IPS-NIHi7 (cell line): ENCODE data around the gene C17orf75.

ENCODE experiments used
- DNase-seq: peaks from one replicate; pipeline ENCODE4 v3.0.0; 2012; ENCODE audit warnings: mixed read lengths; ENCODE audit errors: extremely low spot score

Gene C17orf75

DNA sequence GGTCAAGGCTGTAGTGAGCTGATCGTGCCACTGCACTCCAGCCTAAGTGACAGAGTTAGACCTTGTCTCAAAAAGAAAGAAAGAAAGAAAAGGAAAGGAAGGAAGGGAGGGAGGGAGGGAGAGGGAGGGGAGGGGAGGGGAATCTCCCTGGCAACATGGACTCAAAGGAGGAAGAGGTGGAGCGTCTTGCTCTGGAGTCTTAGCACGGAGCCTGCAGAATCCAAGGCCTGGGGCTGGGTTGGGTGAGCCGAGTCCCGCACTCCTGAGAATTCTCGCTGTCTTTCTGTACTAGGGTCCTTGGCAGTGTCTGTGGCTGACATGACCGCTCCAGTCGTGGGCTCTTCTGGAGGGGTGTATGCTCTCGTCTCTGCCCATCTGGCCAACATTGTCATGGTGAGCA is 36.9 kb downstream of the C17orf75 start:
- no peak for DNase-seq

GRCh38 chr17:32303781-32304288 is 38.1 kb downstream of the C17orf75 start:
- no peak for DNase-seq

GRCh38 chr17:32302860-32303649 is 38.9 kb downstream of the C17orf75 start:
- peak; percentile 73 for DNase-seq

DNA sequence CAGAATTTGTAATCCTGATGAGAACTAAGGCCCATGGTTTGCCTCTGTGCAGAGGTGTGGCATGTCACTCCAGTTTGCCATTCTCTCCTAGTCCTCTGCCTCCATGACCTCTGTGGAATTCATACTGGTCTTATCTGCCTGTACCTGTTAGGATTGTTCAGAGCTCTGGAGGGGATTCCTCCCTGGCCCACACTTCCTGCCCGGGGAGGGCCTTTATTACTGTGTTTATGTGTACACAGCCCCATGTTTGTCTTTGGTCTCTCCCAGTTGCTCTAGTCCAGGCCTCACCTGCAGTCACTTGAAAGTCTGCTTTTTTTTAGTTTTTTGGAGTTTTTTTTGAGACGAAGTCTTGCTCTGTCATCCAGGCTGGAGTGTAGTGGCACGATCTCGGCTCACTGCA is 39.9 kb downstream of the C17orf75 start:
- no peak for DNase-seq

DNA sequence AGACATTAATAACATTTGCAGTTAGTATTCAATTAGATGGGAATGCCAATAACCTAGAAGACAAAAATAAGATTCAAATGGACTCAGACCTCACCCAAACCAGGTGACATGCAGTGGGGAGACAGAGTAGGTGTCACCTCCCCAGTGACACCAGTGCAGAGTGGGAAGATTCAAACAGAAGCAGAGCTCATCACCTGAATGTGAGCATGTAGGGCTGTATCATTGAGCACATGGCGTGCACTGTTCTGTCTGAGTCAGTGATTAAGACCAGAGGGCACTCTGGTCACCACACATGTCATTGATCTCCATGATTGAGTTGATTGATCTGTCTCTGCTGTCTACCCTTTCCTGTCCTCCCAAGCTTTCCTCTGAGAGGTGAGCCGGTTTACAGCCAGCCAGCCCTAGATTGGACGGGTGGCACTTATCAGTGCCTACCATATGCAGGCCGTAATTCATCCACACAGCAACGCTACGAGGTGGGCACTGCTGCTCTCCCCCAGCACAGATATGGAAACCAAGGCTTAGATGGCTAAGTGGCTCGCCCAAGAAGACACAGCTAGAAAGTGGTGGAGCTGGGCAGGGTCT is 42.3 kb downstream of the C17orf75 start:
- no peak for DNase-seq

DNA sequence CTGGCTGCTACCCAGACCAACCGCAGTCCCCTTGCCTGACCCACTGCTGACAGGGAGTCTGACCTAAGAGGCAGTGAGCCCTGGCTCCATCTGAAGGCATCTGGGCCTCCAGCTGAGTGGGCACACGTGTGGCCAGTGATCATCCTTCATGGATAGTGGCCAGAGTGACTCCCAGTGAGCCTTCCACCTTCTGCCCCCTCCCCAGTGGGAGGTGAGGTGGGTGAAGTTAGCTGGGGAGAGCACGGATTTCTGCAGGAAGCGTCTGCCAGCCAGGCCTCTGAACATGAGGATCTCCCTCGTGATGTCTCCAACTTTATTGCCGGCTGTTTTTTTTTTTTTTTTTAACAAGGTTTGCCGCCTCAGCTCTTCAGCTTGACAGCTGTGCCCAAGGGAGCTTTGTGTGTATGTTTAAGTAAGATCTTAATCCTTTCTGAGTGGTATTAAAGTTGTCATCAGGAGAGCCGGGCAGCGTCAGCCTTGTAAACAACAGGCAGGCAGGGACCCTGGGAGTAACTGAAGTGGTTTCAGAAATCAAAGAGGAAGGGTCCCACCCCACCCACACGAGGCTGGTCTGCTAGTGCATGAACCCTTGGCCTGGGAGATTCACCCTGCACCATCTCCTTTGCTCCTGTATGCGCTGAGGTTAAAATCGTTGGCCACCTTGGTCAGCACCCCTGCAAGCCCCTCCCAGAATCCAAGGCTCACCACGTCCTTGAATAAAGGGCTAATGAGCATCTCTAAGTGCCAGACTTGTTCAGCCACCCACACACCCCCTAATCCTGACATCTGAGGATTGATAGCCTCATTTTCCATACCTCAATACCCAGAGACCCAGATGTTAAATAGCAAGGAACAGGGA is 43.0 kb downstream of the C17orf75 start:
- DNase-seq, result no peak

DNA sequence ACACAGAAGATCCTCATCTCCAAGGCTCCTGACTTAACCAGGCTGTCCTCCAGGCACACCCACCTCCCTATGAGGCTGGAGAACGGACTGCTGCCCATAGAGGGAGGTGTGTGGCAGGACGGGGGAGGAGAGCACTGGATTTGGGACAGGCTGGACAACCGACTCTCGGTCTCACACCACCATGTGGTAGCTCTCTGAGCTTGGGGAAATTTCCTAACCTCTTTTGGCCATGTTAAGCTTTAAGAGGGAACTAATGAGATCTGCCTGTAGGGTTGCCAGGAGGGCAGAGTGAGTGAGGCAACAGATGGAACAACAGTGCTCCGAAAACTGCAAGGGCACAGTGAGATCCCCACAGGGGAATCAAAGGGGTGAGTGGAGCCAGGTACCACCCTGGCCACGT is 43.7 kb downstream of the C17orf75 start:
- no peak for DNase-seq

GRCh38 chr17:32297860-32298259 is 44.1 kb downstream of the C17orf75 start:
- DNase-seq, result no peak

DNA sequence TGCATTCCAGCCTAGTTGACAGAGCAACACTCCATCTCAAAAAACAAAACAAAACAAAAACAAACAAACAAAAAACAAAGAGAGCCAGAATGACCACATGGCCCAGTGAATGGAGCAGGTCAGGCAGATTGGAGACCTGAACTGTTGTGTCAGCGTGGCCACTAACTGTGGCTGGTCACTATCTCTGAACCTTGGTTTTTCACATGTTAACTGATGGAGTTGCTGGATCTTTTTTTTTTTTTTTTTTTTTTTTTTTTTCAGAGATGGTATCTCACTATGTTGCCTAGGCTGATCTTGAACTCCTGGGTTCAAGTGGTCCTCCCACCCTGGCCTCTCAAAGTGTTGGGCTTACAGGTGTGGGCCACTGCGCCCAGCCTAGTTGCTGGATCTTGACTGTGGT is 44.5 kb downstream of the C17orf75 start:
- no peak for DNase-seq

GRCh38 chr17:32292094-32292493 is 49.9 kb downstream of the C17orf75 start:
- DNase-seq, result no peak

DNA sequence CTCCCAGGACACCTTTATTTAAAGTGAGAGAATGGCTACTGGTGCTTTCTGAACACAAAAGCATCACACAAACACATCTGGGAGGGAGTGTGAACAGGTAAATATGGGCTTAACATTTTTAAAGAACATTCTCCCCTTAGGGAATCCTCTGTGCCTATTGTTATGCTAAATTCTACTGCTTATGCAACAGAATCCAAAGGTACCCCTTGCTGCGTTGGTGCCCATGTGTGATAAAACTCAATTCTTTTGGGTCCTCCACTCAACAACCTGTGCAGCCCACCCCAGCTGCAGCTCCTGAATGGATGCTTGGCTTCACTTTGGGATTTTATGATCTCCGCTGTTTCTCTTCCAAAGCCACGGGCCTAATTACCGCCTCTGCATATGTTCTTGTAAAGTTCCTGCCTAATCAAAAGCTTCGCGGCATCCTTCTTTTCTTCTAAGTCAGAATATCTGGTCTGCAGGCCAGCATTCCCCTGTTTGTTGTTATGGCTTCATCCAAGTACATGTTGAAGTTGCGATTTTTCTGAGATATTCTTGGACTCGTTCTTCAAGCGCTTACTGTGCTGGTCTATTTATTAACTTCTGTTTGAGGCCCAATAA is 52.4 kb downstream of the C17orf75 start:
- no peak for DNase-seq

DNA sequence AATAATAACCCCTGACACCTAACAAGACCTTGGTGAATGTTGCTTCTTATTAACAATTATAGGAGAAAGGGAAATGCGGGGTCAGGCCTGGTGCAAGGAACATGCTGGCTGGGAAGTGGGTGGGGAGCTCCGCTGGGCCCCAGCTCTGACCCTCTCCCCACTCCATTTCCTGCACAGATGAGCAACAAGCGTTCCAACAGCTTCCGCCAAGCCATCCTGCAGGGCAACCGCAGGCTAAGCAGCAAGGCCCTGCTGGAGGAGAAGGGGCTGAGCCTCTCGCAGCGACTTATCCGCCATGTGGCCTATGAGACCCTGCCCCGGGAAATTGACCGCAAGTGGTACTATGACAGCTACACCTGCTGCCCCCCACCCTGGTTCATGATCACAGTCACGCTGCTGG is 53.4 kb downstream of the C17orf75 start:
- DNase-seq, result no peak

GRCh38 chr17:32287804-32288511 is 54.0 kb downstream of the C17orf75 start:
- peak; percentile 59 for DNase-seq

DNA sequence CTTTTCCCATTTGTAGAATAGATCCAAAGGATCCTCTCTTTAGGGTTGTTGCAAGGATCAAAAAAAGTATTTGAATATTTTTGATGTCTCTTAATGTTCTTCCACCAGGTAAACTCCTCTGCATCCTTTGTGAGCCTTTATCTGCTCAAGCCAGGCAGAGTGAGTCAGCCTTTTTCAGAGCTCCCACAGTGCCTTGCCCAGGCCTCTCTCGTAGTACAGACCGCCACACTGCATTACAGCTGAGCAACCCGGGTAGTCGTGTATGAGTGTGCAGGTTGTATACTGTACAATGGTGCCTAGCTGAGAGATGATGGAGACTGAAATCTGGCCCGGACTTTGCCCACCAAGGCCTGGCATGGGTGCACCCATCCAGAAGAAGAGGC is 55.5 kb downstream of the C17orf75 start:
- DNase-seq, result no peak

DNA sequence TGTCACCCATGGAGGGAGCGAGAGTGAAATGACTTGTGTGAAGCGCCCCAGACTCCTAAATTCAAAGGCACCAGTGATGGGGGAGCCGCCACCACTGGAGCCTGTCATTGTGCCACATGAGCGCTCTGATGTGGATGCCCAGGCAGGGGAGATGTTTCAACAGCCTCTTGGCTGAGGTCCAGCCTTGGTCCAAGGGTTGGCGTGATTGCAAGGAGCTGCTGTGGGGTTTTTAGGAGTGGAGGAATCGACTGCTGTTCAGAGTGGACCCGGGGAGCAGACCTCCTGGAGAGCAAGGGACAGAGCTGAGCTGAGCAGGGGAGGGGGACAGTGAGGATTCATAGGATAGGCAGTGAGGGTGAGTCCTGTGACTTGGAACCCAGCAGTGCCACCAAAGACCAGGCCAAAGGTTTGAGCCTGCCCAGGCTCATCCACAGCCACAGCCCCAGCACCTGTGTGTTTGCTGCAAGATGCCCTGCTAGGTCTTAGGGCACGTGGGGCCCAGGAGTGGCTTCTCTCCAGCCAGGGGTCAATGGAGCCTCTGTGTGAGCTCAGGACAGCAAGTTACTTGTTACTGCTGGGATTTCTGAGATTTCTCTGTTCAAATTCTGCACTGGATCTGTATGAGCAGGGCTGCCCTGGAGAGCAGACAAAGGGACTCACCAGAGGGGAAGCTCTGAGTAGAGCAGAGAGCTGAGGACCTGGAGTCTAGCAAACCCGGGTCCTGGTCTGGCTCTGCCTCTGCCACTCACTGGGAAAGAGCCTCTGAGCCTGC is 56.0 kb downstream of the C17orf75 start:
- DNase-seq, result no peak

- DNase-seq, result no peak
Observed at GRCh38 chr17:32285306-32285705, 56.7 kb downstream of the C17orf75 start.

GRCh38 chr17:32283745-32284201 is 58.2 kb downstream of the C17orf75 start:
- DNase-seq, result no peak

DNA sequence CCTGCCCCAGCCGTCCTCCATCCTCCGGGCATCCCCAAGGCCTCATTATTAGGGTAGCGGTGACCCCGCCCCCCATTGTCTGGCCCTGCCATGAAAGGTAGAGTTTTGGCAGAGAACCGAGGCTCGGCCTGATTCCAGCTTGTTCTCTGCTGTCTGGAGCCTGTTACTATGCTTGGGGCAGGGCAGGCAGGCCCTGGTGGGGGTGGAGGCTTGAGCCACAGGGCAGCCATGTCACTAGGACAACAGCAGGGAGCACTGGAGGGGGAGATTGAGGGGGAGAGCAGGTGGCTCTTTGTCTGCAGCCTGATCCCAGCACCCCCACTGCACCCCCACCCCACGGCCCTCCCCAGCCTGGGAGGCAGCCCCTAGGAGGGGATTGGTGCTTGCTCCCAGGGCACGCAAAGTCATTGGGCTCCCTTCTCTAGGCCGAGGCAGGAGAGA is 60.9 kb downstream of the C17orf75 start:
- no peak for DNase-seq

GRCh38 chr17:32279891-32280716 is 61.9 kb downstream of the C17orf75 start:
- DNase-seq, result peak; percentile 74

DNA sequence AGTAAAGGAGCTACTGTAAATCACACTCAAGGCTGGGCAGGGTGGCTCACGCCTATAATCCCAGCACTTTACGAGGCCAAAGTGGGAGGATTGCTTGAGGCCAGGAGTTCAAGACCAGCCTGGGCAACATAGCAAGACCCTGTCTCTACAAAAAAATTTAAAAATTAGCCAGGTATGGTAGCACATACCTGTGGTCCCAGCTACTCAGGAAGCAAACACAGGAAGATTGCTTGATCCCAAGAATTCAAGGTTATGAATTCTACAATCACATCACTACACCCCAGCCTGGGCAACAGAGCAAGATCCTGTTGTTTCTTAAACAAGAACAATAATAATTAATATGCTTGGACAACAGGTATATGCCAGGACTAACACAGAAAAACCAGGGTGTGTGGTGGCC is 63.2 kb downstream of the C17orf75 start:
- no peak for DNase-seq
